ENCODE measurements around the gene TNFRSF1B. TPM values are rescaled to one million over a fixed set of nuclear protein-coding genes. Genes with fewer than 3 reads are reported as not detected.
A peak's percentile ranks its signal among the peaks of the same experiment; 100 is the strongest.

Gene TNFRSF1B
- total RNA-seq, 1 experiment from 2014 or later: 1.3 TPM

DNA sequence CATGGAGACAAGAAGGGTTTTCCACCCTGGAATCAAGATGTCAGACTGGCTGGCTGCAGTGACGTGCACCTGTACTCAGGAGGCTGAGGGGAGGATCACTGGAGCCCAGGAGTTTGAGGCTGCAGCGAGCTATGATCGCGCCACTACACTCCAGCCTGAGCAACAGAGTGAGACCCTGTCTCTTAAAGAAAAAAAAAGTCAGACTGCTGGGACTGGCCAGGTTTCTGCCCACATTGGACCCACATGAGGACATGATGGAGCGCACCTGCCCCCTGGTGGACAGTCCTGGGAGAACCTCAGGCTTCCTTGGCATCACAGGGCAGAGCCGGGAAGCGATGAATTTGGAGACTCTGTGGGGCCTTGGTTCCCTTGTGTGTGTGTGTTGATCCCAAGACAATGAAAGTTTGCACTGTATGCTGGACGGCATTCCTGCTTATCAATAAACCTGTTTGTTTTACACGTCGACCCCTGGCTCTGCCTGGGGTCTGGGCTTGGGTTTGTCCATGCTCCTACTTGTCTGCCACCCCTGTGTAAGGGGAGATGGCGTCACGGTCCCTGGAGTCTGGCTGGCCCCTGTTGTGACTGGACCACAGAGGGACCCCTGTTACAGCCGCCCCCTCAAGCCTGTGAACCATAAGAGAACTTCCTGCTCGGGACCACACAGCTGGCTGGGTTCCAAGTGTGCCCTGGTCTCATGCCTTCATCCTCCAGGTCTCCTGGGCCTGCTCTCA lies 42.1 kb downstream of the TNFRSF1B start:
- H3K4me3 Mint-ChIP-seq (ENCODE audit: low read depth, unreplicated experiment): no peak overlapping the region
- H3K27ac Mint-ChIP-seq (ENCODE audit: unreplicated experiment): no peak overlapping the region
- no peaks in the 10 kb centered on the region for H3K36me3 Mint-ChIP-seq (ENCODE audit: insufficient read depth, unreplicated experiment)
- CTCF ChIA-PET: interaction anchor here (3.6 kb wide), 1 partner anchor 84 kb away, joined by 18 read pairs; no protein-coding TSS in a partner anchor
- peak; percentile 87 for DNase-seq
- peaks cover 42% of the 10 kb centered on the region for H3K27me3 Mint-ChIP-seq (ENCODE audit: unreplicated experiment)
- H3K9me3 Mint-ChIP-seq (ENCODE audit: low read depth, unreplicated experiment): no peaks in the 10 kb centered on the region
- intact Hi-C loops (cut with micrococcal nuclease; ENCODE audit: unreplicated experiment): loop anchor here (1.0 kb wide), 1 partner anchor 84 kb away; no protein-coding TSS in a partner anchor
- no peaks in the 10 kb centered on the region for H3K4me1 Mint-ChIP-seq (ENCODE audit: low read depth, unreplicated experiment)
- no TSS peak for BruUV-seq (replicated peaks)
- TF ChIP-seq, protein P1, sequence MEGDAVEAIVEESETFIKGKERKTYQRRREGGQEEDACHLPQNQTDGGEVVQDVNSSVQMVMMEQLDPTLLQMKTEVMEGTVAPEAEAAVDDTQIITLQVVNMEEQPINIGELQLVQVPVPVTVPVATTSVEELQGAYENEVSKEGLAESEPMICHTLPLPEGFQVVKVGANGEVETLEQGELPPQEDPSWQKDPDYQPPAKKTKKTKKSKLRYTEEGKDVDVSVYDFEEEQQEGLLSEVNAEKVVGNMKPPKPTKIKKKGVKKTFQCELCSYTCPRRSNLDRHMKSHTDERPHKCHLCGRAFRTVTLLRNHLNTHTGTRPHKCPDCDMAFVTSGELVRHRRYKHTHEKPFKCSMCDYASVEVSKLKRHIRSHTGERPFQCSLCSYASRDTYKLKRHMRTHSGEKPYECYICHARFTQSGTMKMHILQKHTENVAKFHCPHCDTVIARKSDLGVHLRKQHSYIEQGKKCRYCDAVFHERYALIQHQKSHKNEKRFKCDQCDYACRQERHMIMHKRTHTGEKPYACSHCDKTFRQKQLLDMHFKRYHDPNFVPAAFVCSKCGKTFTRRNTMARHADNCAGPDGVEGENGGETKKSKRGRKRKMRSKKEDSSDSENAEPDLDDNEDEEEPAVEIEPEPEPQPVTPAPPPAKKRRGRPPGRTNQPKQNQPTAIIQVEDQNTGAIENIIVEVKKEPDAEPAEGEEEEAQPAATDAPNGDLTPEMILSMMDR (IDR thresholded peaks at IDR 0.05; ENCODE audit: unreplicated experiment): peak; percentile 82

GRCh38 chr1:12209495-12209832 lies 42.7 kb downstream of the TNFRSF1B start:
- Mint-ChIP-seq H3K27me3 (ENCODE audit: unreplicated experiment) (peaks cover 47% of the 10 kb centered on the region), H3K9me3 (ENCODE audit: low read depth, unreplicated experiment) (no peaks in the 10 kb centered on the region), H3K4me3 (ENCODE audit: low read depth, unreplicated experiment) (no peak overlapping the region), H3K27ac (ENCODE audit: unreplicated experiment) (no peak overlapping the region), H3K36me3 (ENCODE audit: insufficient read depth, unreplicated experiment) (no peaks in the 10 kb centered on the region), H3K4me1 (ENCODE audit: low read depth, unreplicated experiment) (no peaks in the 10 kb centered on the region)
- no peak for DNase-seq
- BruUV-seq (replicated peaks): no TSS peak
- intact Hi-C loops (cut with micrococcal nuclease; ENCODE audit: unreplicated experiment): loop anchor here (1.0 kb wide), 1 partner anchor 84 kb away; no protein-coding TSS in a partner anchor
- TF ChIP-seq, protein P1 (IDR thresholded peaks at IDR 0.05; ENCODE audit: unreplicated experiment): no peak
- CTCF ChIA-PET: interaction anchor here (3.6 kb wide), 1 partner anchor 85 kb away, joined by 18 read pairs; no protein-coding TSS in a partner anchor

- peaks cover 69% of the 10 kb centered on the region for H3K27me3 Mint-ChIP-seq (ENCODE audit: unreplicated experiment)
These were observed 48.5 kb downstream of the TNFRSF1B start for GRCh38 chr1:12215118-12215961.

GRCh38 chr1:12219800-12220199 lies 53.0 kb downstream of the TNFRSF1B start:
- intact Hi-C loops (cut with micrococcal nuclease; ENCODE audit: unreplicated experiment): no loop called here
- no peak for DNase-seq
- no peak overlapping the region for H3K27ac Mint-ChIP-seq (ENCODE audit: unreplicated experiment)
- peaks cover 31% of the 10 kb centered on the region for H3K27me3 Mint-ChIP-seq (ENCODE audit: unreplicated experiment)
- H3K4me3 Mint-ChIP-seq (ENCODE audit: low read depth, unreplicated experiment): no peak overlapping the region
- no TSS peak for BruUV-seq (replicated peaks)
- H3K36me3 Mint-ChIP-seq (ENCODE audit: insufficient read depth, unreplicated experiment): no peaks in the 10 kb centered on the region
- no peaks in the 10 kb centered on the region for H3K4me1 Mint-ChIP-seq (ENCODE audit: low read depth, unreplicated experiment)
- CTCF ChIA-PET: no interaction called here
- TF ChIP-seq, protein P1 (IDR thresholded peaks at IDR 0.05; ENCODE audit: unreplicated experiment): no peak
- no peaks in the 10 kb centered on the region for H3K9me3 Mint-ChIP-seq (ENCODE audit: low read depth, unreplicated experiment)

More at GRCh38 chr1:12215118-12215961, 48.5 kb downstream of the TNFRSF1B start:
- H3K4me3 Mint-ChIP-seq (ENCODE audit: low read depth, unreplicated experiment): no peak overlapping the region
- CTCF ChIA-PET: interaction anchor here (1.5 kb wide), 1 partner anchor 91 kb away, joined by 4 read pairs; no protein-coding TSS in a partner anchor
- H3K27ac Mint-ChIP-seq (ENCODE audit: unreplicated experiment): no peak overlapping the region
- TF ChIP-seq, protein P1 (IDR thresholded peaks at IDR 0.05; ENCODE audit: unreplicated experiment): no peak
- intact Hi-C loops (cut with micrococcal nuclease; ENCODE audit: unreplicated experiment): no loop called here
- DNase-seq: no peak
- no peaks in the 10 kb centered on the region for H3K4me1 Mint-ChIP-seq (ENCODE audit: low read depth, unreplicated experiment)
- H3K36me3 Mint-ChIP-seq (ENCODE audit: insufficient read depth, unreplicated experiment): no peaks in the 10 kb centered on the region
- no peaks in the 10 kb centered on the region for H3K9me3 Mint-ChIP-seq (ENCODE audit: low read depth, unreplicated experiment)
- BruUV-seq (replicated peaks): no TSS peak

All from Calu3 (cell line).